Thoracic aorta (tissue), 2 donors: ENCODE results near the gene TCP11L2. TPM values are rescaled to one million over a fixed set of nuclear protein-coding genes. Genes with fewer than 3 reads are reported as not detected.
"Not testable (repeated sequence)": the region's sequence is repeated elsewhere in the genome, so short reads cannot be mapped to it uniquely, and the experiment has no call there.

Source experiments
- ATAC-seq: fragments of 150-250 bp; one replicate; pipeline ENCODE4 v1.8.0; 2017; ENCODE audit warnings: low read depth; ENCODE audit not compliant: insufficient number of reproducible peaks, low FRiP score
- DNase-seq: peaks from one replicate; pipeline ENCODE4 v3.0.0-alpha.2; 2020; ENCODE audit warnings: low spot score
- H3K27ac ChIP-seq, 2 donors: fragments of 200-600 bp; sonication (generic); 1 replicate in 1 of 2; 2 replicates in 1 of 2; pipeline ENCODE4 v1.5.1; 2016; ENCODE audit warnings: mild to moderate bottlenecking in 2 of 2, moderate library complexity in 2 of 2
- H3K27me3 ChIP-seq: fragments of 200-600 bp; sonication (generic); replicated peaks from 2 replicates; pipeline ENCODE4 v1.6.0; 2016; ENCODE audit warnings: mild to moderate bottlenecking; ENCODE audit not compliant: insufficient read depth
- H3K36me3 ChIP-seq: fragments of 200-600 bp; sonication (generic); one replicate; pipeline ENCODE4 v1.5.1; 2016
- H3K4me1 ChIP-seq, 2 donors: fragments of 200-600 bp; sonication (generic); 1 replicate in 1 of 2; 2 replicates in 1 of 2; pipeline versions ENCODE4 v1.5.1 to v1.6.0; 2016; ENCODE audit warnings: low read depth in 2 of 2, mild to moderate bottlenecking in 1 of 2; ENCODE audit not compliant: control insufficient read depth in 1 of 2
- H3K4me3 ChIP-seq: fragments of 200-600 bp; sonication (generic); 2 replicates; pipeline ENCODE4 v1.5.1; 2016; ENCODE audit warnings: mild to moderate bottlenecking
- H3K9me3 ChIP-seq: fragments of 200-600 bp; sonication (generic); 2 replicates; pipeline ENCODE4 v1.5.1; 2016
- CTCF ChIP-seq: fragments of 200-600 bp; sonication (generic); IDR thresholded peaks from one replicate; pipeline ENCODE4 v1.5.1; 2019; ENCODE audit warnings: antibody characterized with exemption
- total RNA-seq, 2 donors: library from RNA; depleted of rRNA; stranded (reverse); fragments of >200 nt; gene quantifications; one replicate each; pipeline versions ENCODE4 v1.1.0 to v1.2.3, GENCODE V29; 2016

The TCP11L2 gene
- total RNA-seq, 2 donors from 2014 or later, result 23.1 to 23.2 TPM

DNA sequence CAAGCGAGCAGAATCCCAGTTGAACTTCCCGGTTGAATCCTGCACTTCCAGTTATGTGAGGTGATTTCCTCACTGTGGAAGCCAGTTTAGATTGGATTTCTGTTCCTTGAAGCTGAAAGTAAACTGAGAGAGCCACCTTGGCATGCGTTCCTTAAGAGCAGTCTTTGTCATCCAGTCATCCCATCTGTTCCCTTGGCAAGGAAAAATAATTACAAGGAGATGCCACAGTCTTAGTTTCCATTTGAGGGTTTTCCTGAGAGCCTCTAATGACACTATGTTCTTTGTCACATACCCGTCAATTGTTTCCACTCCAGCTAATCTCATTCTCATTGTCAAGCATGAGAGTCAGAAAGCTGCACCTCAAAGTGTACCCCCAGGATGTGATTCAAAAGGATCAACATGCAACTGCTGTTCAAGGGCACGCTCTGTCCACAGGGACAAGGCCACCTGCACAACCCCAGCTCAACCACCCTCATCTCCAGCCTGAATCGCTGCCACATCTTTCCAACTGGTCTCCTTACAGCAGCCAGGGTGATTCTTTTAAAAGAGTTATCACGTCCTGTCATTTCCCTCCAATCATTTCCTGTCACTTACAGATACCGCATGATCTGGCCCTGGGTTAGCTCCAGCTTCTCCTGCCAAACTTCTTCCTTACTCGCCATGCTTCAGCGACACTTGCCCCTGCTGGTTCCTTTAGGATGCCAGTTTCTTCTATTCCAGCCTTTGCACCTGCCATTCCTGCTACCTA is 18.0 kb upstream of the TCP11L2 start:
- no peak for ATAC-seq

DNA sequence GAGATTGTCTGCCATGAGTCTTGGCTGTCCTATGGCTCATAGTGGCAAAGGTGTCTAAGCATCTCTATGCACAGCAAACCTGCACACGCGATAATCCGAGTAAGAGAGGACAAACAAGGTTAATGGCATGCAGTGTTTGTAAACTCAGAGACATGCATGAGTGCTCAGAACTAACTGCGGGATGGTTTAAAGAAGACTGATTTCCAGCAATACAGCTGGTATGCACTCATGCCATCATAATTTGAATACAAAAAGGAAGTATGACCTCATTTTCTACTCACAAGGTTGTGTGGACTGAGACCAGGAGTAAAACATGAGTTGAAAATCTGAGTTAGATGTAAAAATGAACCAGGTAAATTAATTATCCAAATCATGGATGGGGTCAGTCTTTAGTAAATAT is 16.6 kb upstream of the TCP11L2 start:
- DNase-seq (no peak), ATAC-seq (no peak)
- Histone ChIP-seq H3K4me1 (no peaks in the 10 kb centered on the region), H3K9me3 (no peaks in the 10 kb centered on the region), H3K27me3 (no peaks in the 10 kb centered on the region), H3K27ac (no peak overlapping the region), H3K4me3 (no peak overlapping the region), H3K36me3 (no peaks in the 10 kb centered on the region)
- no peak for TF ChIP-seq CTCF

More for the DNA sequence above, 18.0 kb upstream of the TCP11L2 start:
- no peaks in the 10 kb centered on the region for H3K27me3 ChIP-seq
- no peaks in the 10 kb centered on the region for H3K9me3 ChIP-seq
- H3K27ac ChIP-seq, result no peak overlapping the region
- H3K36me3 ChIP-seq, result no peaks in the 10 kb centered on the region
- TF ChIP-seq CTCF, result no peak
- DNase-seq, result no peak
- H3K4me1 ChIP-seq, result no peaks in the 10 kb centered on the region
- H3K4me3 ChIP-seq, result no peak overlapping the region

- H3K27me3 ChIP-seq, H3K9me3 ChIP-seq, H3K4me3 ChIP-seq, H3K36me3 ChIP-seq, ATAC-seq, H3K4me1 ChIP-seq, DNase-seq, H3K27ac ChIP-seq: not testable (repeated sequence)
Observed at GRCh38 chr12:106286576-106287162, 15.9 kb upstream of the TCP11L2 start.

DNA sequence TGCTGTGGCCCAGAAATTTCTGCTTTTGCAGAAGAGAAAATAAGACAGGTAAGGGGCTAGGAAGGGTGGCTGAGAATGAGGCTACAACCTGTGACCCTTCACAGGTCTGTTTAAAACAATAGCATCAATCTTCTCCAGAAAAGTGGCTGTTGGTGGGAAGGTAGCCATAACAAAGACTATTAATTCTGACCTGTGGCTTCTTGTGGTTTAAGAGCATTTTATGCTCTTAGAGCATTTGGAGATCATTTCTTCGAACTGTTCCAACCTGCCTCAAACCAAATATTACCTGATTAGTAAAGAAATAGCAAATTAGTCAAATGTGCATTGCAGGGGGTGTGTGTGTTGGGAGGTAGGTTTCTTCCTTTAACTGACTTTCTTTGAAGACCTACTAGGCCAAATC is 15.2 kb upstream of the TCP11L2 start:
- Histone ChIP-seq H3K9me3 (no peaks in the 10 kb centered on the region), H3K27me3 (no peaks in the 10 kb centered on the region), H3K36me3 (no peaks in the 10 kb centered on the region), H3K4me3 (no peak overlapping the region), H3K4me1 (no peaks in the 10 kb centered on the region), H3K27ac (no peak overlapping the region)
- DNase-seq (no peak), ATAC-seq (no peak)
- TF ChIP-seq CTCF, result no peak

DNA sequence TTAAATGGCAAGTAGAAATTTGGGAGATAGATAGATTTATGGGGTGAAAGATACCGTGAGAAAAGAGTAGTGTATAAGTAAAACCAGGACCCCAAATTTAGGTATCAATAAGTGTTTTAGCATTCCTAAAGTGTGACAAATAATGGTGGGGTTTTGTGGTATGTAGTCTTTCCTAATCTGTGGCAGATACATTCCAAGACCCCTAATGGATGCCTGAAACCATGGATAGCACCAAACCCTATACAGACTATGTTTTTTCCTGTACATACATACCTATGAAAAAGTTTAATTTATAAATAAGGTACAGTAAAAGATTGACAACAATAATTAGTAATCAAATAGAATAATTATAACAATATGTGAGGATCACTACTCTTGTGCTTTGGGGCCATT is 14.4 kb upstream of the TCP11L2 start:
- no peaks in the 10 kb centered on the region for H3K4me1 ChIP-seq
- no peak for TF ChIP-seq CTCF
- ATAC-seq (no peak), DNase-seq (no peak)
- no peaks in the 10 kb centered on the region for H3K27me3 ChIP-seq
- no peaks in the 10 kb centered on the region for H3K36me3 ChIP-seq
- H3K9me3 ChIP-seq, result no peaks in the 10 kb centered on the region
- H3K4me3 ChIP-seq, result no peak overlapping the region
- no peak overlapping the region for H3K27ac ChIP-seq
